COLO668 (cell line): ENCODE measurements around the gene SCYL1.
"Not testable (repeated sequence)": the region's sequence is repeated elsewhere in the genome, so short reads cannot be mapped to it uniquely, and the experiment has no call there.

ENCODE experiments used
- DNase-seq: peaks from one replicate; lab custom pipeline; 2025; ENCODE audit not compliant: unreplicated experiment; lab: John Stamatoyannopoulos, UW

The SCYL1 gene

DNA sequence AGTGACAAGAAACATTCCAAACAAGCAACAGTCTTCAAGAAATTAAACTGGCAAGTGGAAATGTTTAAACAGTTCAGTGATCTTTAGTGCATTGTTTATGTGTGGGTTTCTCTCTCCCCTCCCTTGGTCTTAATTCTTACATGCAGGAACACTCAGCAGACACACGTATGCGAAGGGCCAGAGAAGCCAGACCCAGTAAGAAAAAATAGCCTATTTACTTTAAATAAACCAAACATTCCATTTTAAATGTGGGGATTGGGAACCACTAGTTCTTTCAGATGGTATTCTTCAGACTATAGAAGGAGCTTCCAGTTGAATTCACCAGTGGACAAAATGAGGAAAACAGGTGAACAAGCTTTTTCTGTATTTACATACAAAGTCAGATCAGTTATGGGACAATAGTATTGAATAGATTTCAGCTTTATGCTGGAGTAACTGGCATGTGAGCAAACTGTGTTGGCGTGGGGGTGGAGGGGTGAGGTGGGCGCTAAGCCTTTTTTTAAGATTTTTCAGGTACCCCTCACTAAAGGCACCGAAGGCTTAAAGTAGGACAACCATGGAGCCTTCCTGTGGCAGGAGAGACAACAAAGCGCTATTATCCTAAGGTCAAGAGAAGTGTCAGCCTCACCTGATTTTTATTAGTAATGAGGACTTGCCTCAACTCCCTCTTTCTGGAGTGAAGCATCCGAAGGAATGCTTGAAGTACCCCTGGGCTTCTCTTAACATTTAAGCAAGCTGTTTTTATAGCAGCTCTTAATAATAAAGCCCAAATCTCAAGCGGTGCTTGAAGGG, 20.0 kb upstream of the SCYL1 start:
- no peak for DNase-seq

DNA sequence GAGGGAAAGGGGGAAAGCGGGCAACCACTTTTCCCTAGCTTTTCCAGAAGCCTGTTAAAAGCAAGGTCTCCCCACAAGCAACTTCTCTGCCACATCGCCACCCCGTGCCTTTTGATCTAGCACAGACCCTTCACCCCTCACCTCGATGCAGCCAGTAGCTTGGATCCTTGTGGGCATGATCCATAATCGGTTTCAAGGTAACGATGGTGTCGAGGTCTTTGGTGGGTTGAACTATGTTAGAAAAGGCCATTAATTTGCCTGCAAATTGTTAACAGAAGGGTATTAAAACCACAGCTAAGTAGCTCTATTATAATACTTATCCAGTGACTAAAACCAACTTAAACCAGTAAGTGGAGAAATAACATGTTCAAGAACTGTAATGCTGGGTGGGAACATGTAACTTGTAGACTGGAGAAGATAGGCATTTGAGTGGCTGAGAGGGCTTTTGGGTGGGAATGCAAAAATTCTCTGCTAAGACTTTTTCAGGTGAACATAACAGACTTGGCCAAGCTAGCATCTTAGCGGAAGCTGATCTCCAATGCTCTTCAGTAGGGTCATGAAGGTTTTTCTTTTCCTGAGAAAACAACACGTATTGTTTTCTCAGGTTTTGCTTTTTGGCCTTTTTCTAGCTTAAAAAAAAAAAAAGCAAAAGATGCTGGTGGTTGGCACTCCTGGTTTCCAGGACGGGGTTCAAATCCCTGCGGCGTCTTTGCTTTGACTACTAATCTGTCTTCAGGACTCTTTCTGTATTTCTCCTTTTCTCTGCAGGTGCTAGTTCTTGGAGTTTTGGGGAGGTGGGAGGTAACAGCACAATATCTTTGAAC, 19.2 kb upstream of the SCYL1 start:
- DNase-seq, result no peak

DNA sequence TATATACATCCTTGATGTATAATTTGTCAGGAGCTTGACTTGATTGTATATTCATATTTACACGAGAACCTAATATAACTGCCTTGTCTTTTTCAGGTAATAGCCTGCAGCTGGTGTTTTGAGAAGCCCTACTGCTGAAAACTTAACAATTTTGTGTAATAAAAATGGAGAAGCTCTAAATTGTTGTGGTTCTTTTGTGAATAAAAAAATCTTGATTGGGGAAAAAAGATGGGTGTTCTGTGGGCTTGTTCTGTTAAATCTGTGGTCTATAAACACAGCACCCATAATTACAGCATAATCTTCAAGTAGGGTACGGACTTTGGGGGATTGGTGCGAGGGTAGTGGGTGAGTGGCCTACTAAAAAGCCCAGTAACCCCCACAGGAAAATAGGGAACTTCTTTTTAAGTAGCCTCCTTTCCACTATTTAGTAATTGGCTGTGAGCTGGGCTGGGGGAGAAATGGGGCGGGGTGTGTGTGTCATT, 18.6 kb upstream of the SCYL1 start:
- DNase-seq, result no peak

DNA sequence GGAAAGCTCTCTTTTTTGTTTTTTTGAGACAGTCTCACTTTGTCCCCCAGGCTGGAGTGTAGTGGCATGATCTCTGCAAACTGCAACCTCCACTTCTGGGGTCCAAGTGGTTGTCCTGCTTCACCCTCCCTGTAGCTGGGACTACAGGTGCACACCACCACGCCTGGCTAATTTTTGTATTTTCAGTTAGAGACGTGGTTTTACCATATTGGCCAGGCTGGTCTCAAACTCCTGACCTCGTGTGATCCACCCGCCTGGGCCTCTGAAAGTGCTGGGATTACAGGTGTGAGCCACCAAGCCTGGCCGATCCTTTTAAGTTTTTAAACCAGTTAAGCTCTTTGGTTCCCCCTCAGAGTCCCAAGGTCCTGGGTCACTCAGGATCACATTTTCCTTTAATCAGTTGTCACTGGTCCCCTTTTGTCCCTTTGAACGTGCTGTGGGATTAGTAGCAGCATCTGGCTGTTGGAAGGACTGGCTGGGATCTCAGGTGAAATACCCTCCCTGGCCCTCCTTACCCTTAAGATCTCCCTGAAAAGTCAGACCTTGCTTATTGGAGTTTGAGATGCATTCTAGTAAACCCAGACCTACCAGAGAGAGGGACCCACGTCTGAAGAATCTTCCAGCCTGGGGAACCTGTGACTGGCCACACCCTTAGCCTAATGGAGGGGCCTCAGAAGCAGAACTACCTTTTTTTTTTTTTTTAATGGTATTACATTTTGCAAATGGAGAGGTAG, 17.9 kb upstream of the SCYL1 start:
- DNase-seq, result peak; percentile 55

DNA sequence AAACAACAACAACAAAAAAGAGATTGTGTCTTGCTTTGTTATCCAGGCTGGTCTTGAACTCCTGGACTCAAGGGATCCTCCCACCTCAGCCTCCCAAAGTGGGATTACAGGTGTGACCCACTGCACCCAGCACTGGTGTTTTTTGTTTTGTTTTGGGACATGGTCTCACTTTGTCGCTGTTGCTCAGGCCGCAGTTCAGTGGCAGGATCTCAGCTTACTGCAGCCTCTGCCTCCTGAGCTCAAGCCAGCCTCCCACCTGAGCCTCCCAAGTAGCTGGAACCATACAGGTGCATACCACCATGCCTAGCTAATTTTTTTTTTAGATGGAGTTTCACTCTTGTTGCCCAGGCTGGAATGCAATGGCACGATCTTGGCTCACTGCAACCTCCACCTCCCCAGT, 12.6 kb upstream of the SCYL1 start:
- not testable (repeated sequence) for DNase-seq

DNA sequence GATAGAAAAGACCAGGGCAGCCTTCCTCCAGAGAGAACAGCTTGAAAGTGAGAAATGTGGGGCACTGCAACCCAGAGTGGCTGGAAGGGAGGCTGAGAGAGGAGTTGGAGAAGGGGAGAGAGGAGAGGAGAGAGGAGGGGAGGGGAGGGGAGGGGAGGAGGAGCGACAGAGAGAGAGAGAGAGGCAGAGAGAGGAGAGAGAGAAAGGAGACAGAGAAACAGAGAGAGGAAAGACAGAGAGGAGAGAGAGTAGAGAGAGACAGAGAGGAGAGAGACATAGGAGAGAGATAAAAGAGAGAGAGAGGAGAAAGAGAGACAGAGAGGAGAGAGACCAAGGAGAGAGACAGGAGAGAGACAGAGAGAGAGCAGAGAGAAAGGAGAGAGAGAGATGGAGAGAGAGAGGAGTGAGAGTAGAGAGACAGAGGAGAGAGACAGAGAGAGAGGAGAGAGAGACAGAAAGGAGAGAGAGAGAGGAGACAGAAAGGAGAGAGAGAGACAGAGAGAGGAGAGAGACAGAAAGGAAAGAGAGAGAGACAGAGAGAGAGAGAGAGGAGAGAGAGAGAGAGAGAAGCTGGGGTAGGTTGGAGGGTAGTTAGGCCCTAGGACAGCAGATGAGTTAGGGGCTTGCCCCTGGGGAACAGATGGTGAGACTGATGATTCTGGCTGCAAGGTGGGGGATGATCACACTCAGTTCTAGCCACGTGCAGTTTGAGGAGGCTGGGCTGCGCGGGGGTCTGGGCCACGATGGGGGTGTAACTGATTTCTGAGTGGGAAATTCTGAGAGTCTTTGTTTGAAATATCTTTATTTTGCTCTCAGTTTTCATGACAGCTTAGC, 8.5 kb upstream of the SCYL1 start:
- no peak for DNase-seq

DNA sequence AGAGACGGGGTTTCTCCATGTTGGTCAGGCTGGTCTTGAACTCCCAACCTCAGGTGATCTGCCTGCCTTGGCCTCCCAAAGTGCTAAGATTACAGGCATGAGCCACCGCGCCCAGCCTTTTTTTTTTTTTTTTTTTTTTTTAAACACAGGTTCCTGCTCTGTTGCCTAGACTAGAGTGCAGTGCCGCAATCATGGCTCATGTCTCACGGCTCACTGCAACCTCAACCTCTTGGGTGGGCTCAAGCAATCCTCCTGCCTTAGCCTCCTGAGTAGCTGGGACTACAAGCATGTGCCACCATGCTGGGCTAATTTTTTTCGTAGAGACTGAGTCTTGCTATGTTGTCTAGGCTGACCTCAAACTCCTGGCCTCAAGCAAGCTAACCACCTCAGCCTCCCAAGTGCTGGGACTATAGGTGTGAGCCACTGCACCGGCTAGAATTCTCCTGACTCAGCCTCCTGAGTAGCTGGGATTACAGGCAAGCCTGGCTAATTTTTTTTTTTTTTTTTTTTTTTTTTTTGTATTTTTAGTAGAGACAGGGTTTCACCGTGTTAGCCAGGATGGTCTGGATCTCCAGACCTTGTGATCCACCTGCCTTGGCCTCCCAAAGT, 5.8 kb upstream of the SCYL1 start:
- not testable (repeated sequence) for DNase-seq

DNA sequence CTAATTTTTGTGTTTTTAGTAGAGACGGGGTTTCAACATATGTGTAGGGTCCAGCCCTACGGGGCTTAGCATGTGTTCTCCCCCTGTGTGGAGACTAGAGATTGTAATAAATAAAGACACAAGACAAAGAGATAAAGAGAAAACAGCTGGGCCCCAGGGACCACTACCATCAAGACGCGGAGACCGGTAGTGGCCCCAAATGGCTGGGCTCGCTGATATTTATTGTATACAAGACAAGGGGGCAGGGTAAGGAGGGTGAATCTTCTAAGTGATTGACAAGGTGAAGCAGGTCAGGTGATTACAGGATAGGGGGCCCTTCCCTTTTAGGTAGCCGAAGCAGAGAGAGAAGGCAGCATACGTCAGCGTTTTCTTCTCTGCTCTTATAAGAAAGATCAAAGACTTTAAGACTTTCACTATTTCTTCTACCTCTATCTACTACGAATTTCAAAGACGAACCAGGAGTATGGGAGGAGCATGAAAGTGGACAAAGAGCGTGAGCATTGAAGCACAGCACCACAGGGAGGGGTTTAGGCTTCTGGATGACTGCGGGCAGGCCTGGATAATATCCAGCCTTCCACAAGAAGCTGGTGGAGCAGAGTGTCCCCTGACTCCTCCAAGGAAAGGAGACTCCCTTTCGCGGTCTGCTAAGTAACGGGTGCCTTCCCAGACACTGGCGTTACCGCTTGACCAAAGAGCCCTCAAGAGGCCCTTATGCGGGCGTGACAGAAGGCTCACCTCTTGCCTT, 2.9 kb upstream of the SCYL1 start:
- DNase-seq, result not testable (repeated sequence)

DNA sequence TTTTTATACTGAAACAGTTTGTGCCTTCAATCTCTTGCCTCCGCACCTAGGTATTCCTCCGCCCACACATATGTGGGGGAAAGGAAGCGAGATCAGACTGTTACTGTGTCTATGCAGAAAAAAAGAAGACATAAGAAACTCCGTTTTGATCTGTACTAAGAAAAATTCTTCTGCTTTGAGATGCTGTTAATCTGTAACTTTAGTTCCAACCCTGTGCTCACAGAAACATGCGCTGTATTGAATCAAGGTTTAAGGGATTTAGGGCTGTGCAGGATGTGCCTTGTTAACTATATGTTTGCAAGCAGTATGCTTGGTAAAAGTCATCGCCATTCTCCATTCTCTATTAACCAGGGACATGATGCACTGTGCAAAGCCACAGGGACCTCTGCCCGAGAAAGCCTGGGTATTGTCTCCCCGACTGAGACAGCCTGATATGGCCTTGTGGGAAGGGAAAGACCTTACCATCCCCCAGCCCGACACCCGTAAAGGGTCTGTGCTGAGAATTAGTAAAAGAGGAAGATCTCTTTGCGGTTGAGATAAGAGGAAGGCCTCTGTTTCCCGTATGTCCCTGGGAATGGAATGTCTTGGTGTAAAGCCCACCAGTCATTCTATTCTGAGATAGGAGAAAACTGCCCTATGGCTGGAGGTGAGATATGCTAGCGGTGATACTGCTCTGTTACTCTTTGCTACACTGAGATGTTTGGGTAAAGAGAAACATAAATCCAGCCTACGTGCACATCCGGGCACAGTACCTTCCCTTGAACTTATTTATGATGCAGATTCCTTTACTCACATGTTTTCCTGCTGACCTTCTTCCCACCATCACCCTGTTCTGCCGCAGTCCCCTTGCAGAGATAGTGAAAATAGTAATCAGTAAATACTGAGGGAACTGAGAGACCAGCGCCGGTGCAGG, 1.9 kb upstream of the SCYL1 start:
- DNase-seq, result not testable (repeated sequence)

DNA sequence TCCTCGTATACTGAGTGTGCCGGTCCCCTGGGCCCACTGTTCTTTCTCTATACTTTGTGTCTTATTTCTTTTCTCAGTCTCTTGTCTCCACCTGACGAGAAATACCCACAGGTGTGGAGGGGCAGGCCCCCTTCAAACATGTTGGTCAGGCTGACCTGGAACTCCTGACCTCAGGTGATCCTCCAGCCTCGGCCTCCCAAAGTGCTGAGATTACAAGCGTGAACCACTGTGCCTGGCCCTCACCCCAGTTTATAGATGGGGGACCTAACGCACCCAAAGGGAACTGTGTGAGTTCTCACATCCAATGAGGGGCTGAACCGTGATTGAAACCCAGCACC, 1.3 kb upstream of the SCYL1 start:
- DNase-seq, result not testable (repeated sequence)

DNA sequence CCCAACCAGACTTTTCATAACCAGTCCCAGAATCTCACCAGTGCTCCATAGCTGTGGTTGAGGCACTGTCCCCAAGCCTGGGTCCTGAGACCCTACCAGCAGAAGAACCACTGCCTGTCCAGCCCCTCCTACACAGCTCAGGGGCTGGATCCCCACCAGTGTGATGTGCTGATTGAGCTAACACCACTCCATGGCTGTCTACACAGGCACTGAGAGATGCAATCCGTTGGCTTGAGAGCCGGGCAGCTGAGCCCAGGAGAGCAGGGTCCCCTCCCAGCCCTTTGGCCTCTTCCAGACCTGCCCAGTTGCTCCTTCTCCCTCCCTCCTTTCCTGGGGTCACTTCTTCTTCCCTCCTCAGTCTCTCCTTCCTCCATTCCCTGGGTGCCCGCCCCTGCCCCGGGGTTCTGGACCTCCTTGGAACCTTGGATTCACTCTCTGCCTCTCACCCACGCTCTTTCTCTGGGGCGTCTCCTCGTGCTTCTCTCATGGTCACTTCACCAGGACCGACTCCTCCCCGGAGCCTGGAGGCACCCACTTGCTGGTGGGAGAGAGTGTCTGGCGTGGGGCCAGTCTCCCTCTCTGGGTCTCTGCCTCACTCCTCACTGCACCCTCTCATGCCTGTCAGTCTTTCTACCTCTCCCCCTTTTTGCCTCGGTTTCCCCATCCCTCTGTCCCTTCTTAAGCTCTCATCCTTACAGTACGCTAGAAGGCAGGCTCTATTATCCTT, 706 bp upstream of the SCYL1 start:
- DNase-seq, result no peak

DNA sequence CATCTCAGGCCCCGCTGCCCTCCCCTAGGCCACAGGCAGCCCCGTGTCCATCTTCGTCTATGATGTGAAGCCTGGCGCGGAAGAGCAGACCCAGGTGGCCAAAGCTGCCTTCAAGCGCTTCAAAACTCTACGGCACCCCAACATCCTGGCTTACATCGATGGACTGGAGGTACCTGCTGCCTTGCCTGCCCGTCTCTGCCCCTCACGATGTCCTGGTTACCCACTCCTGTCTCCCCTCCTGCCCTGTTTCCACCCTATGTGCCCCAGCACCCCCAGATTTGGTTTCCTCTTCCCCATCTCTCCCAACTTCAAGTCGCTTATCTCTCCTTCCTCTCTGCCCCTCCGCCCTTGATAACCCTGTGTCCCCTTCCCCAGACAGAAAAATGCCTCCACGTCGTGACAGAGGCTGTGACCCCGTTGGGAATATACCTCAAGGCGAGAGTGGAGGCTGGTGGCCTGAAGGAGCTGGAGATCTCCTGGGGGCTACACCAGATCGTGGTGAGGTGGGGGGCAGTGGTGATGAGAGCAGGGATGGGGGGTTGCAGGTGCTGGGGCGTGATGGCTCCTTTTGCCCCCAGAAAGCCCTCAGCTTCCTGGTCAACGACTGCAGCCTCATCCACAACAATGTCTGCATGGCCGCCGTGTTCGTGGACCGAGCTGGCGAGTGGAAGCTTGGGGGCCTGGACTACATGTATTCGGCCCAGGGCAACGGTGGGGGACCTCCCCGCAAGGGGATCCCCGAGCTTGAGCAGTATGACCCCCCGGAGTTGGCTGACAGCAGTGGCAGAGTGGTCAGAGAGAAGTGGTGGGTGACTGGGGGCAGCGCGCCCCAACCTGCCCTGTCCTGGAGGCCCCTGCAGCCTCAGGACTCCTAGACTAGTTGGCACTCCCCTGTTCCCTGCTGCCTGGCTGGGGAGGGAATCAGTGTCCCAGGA, 930 bp downstream of the SCYL1 start:
- DNase-seq, result no peak

DNA sequence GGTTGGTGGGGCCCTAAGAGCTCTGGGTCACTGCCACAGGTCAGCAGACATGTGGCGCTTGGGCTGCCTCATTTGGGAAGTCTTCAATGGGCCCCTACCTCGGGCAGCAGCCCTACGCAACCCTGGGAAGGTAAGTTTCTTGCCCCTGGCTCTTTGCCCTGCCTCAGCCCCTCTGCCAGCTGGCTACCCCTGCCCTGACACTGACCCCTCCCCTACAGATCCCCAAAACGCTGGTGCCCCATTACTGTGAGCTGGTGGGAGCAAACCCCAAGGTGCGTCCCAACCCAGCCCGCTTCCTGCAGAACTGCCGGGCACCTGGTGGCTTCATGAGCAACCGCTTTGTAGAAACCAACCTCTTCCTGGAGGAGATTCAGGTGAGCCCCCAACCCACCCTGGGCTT, 1.9 kb downstream of the SCYL1 start:
- DNase-seq, result no peak

DNA sequence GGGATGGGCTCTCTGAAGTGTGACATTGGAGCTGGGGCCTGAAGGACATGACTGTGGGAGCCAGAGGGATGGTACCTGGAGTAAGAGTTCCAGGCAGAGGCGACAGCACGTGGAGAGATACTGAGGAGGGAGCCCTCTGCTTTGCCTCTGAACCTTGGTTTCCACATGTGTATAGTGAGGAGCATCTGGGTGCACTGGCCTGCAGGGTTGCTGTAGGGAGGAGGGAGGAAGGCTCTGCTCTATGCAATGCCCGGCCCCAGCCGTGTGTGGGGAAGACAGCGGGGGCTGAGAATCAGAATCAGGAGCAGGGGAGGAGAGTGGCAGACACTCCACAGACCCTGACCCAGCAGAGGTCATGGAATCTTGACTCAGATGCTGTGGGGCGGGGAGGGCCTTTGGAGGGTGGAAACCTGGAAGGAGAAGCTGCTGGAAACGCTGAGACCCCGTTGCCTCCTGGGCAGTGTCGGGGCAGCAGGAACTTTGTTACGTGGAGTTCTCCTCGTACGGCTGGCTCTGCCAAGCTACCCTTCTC, 4.0 kb downstream of the SCYL1 start:
- no peak for DNase-seq

DNA sequence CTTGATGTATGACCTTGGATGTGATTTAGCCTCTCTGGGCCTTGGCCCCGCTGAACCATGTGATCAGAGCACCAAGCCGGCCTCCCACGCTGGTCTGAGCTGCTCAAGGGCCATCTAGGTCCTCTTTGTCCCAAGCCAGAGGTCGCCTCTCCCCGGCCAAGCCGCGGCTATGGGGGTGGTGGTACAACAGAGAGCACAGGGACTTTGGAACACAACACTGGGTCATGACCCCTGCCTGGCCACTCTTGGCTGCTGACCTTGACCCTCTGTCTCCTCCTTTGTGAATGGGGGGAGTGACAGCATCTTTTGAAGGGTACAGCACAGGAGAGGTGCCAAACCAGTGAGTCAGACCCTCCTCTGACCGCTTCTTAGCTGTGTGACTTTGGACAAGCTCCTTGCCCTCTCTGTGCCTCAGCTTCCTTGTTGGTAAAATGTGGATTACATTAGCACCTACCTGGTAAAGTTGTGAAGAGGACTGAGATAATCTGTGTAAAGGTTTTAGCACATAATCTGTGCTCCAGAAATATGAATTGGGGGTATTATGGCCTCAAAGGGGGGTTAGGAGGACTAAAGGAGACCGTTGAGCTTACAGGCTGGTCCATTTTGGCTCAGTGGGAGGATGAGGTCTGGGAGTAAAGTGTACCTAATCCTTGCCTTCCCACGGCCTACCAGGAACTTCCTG, 4.7 kb downstream of the SCYL1 start:
- DNase-seq, result no peak

DNA sequence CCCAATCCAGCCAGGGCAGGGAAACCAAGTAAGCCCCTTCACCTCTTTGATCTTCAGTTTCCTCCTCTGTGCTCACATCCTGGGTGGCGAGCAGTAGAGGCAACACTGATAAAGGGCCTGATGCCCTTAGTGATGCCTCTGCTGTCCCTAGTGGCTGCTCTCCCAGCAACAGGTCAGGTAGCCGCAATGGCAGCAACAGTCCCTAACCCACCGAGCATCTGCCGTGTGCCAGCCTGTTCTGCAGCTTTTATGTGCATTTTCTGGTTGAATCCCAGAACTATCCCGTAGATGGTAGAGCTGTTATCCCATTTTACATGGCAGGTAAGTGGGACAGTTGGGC, 5.2 kb downstream of the SCYL1 start:
- no peak for DNase-seq
